HEK293 (cell line): Measurements from ENCODE around the gene CRIP2.

Experiments
- CTCF ChIA-PET: fragments of 350-600 bp; formaldehyde crosslinking; extraction: SDS; loops from one replicate; lab custom pipeline; 2021; ENCODE audit warnings: antibody characterized with exemption; lab: Yijun Ruan, JAX
- POLR2A ChIA-PET: fragments of 300-600 bp; formaldehyde crosslinking; extraction: SDS; loops from one replicate; lab custom pipeline; 2020; ENCODE audit warnings: antibody characterized with exemption, inconsistent platforms; lab: Yijun Ruan, JAX
- H3K27ac ChIP-seq: fragments of 200-500 bp; sonication (Bioruptor generic); 2 replicates; pipeline ENCODE4 v1.5.1; 2014; ENCODE audit warnings: low read depth, low read length, control low read depth, inconsistent platforms; ENCODE audit errors: extremely low read depth
- H3K36me3 ChIP-seq, 2 experiments: fragments of 200-500 bp in 1 of 2; sonication (Bioruptor generic) in 1 of 2; 1 replicate in 1 of 2; 2 replicates in 1 of 2; pipeline ENCODE4 v1.5.1; 2014 to 2017; ENCODE audit warnings: inconsistent platforms in 2 of 2, low read length in 2 of 2; ENCODE audit not compliant: control insufficient read depth in 2 of 2, insufficient read depth in 1 of 2
- H3K4me1 ChIP-seq: fragments of 200-500 bp; sonication (Bioruptor generic); 2 replicates; pipeline ENCODE4 v1.5.1; 2014; ENCODE audit warnings: mild to moderate bottlenecking, low read length, inconsistent platforms; ENCODE audit not compliant: control insufficient read depth, insufficient read depth
- H3K4me3 ChIP-seq: 2 replicates; pipeline ENCODE4 v1.5.1; 2011; ENCODE audit warnings: low read depth, mild to moderate bottlenecking, control low read depth, low read length, moderate library complexity
- H3K9me3 ChIP-seq: fragments of 200-500 bp; sonication (Bioruptor generic); 2 replicates; pipeline ENCODE4 v1.5.1; 2014; ENCODE audit warnings: low read depth, low read length, inconsistent platforms; ENCODE audit not compliant: control insufficient read depth, insufficient read depth
- EGR2 ChIP-seq: fragments of 450-650 bp; formaldehyde crosslinking; IDR thresholded peaks from 2 replicates; pipeline ENCODE4 v1.5.1; 2016; ENCODE audit warnings: low read depth, missing biosample characterization, missing genetic modification characterization
- GFI1B ChIP-seq: fragments of 450-650 bp; formaldehyde crosslinking; IDR thresholded peaks from 2 replicates; pipeline ENCODE4 v1.5.1; 2016; ENCODE audit warnings: missing biosample characterization, missing genetic modification characterization
- GLIS2 ChIP-seq: fragments of 450-650 bp; formaldehyde crosslinking; IDR thresholded peaks from 2 replicates; pipeline ENCODE4 v1.5.1; 2016; ENCODE audit warnings: missing biosample characterization, missing genetic modification characterization
- KLF1 ChIP-seq: fragments of 450-650 bp; formaldehyde crosslinking; IDR thresholded peaks from 2 replicates; pipeline ENCODE4 v1.5.1; 2016; ENCODE audit warnings: missing biosample characterization, missing genetic modification characterization
- KLF16 ChIP-seq: fragments of 450-650 bp; formaldehyde crosslinking; IDR thresholded peaks from 2 replicates; pipeline ENCODE4 v1.5.1; 2017; ENCODE audit warnings: missing biosample characterization, missing genetic modification characterization
- SCRT1 ChIP-seq: fragments of 450-650 bp; formaldehyde crosslinking; IDR thresholded peaks from 2 replicates; pipeline ENCODE4 v1.5.1; 2016; ENCODE audit warnings: missing biosample characterization, missing genetic modification characterization, borderline replicate concordance
- ZBTB1 ChIP-seq: fragments of 450-650 bp; formaldehyde crosslinking; IDR thresholded peaks from 2 replicates; pipeline ENCODE4 v1.5.1; 2016; ENCODE audit warnings: missing biosample characterization, missing genetic modification characterization
- ZFHX2 ChIP-seq: fragments of 450-650 bp; formaldehyde crosslinking; conservative IDR thresholded peaks from 2 replicates; pipeline ENCODE4 v1.5.1; 2016; ENCODE audit warnings: missing biosample characterization, missing genetic modification characterization
- ZIC2 ChIP-seq: fragments of 450-650 bp; formaldehyde crosslinking; IDR thresholded peaks from 2 replicates; pipeline ENCODE4 v1.5.1; 2016; ENCODE audit warnings: missing biosample characterization, missing genetic modification characterization
- ZNF175 ChIP-seq: fragments of 450-650 bp; formaldehyde crosslinking; IDR thresholded peaks from 2 replicates; pipeline ENCODE4 v1.5.1; 2016; ENCODE audit warnings: missing biosample characterization, missing genetic modification characterization
- ZNF341 ChIP-seq: fragments of 450-650 bp; formaldehyde crosslinking; IDR thresholded peaks from 2 replicates; pipeline ENCODE4; 2016; ENCODE audit warnings: low read depth, missing biosample characterization, missing genetic modification characterization
- ZNF391 ChIP-seq: fragments of 450-650 bp; formaldehyde crosslinking; IDR thresholded peaks from 2 replicates; pipeline ENCODE4 v1.5.1; 2016; ENCODE audit warnings: low read depth, missing biosample characterization, missing genetic modification characterization, borderline replicate concordance
- ZNF423 ChIP-seq: fragments of 450-650 bp; formaldehyde crosslinking; IDR thresholded peaks from 2 replicates; pipeline ENCODE4 v1.5.1; 2016; ENCODE audit warnings: missing biosample characterization, missing genetic modification characterization
- ZNF510 ChIP-seq: fragments of 450-650 bp; formaldehyde crosslinking; IDR thresholded peaks from 2 replicates; pipeline ENCODE4 v1.5.1; 2018; ENCODE audit warnings: mild to moderate bottlenecking, missing genetic modification characterization, missing biosample characterization; ENCODE audit not compliant: insufficient replicate concordance
- ZNF549 ChIP-seq: fragments of 450-650 bp; IDR thresholded peaks from 2 replicates; pipeline ENCODE4 v1.5.1; 2018; ENCODE audit warnings: missing biosample characterization, missing genetic modification characterization, mild to moderate bottlenecking, inconsistent platforms, moderate library complexity
- ZNF585B ChIP-seq: fragments of 450-650 bp; formaldehyde crosslinking; IDR thresholded peaks from 2 replicates; pipeline ENCODE4 v1.5.1; 2016; ENCODE audit warnings: missing biosample characterization, missing genetic modification characterization
- ZNF596 ChIP-seq: fragments of 450-650 bp; IDR thresholded peaks from 2 replicates; pipeline ENCODE4 v1.5.0; 2018; ENCODE audit warnings: missing biosample characterization, mild to moderate bottlenecking, missing genetic modification characterization, moderate library complexity
- ZNF791 ChIP-seq: fragments of 450-650 bp; formaldehyde crosslinking; IDR thresholded peaks from 2 replicates; pipeline ENCODE4 v1.5.1; 2016; ENCODE audit warnings: missing biosample characterization, missing genetic modification characterization
- ZNF843 ChIP-seq: fragments of 450-650 bp; formaldehyde crosslinking; IDR thresholded peaks from 2 replicates; pipeline ENCODE4 v1.5.1; 2016; ENCODE audit warnings: missing biosample characterization, missing genetic modification characterization
- TF ChIP-seq, protein P1 (sequence below): IDR thresholded peaks from 2 replicates; pipeline ENCODE4 v1.6.1; 2011; ENCODE audit warnings: mild to moderate bottlenecking, low read depth, low read length, borderline replicate concordance
- TF ChIP-seq, protein P2 (sequence below): fragments of 450-650 bp; formaldehyde crosslinking; IDR thresholded peaks from 2 replicates; pipeline ENCODE4 v1.5.1; 2016; ENCODE audit warnings: missing biosample characterization, missing genetic modification characterization
- TF ChIP-seq, protein P3 (sequence below): fragments of 450-650 bp; formaldehyde crosslinking; IDR thresholded peaks from 2 replicates; pipeline ENCODE4 v1.5.1; 2016; ENCODE audit warnings: missing biosample characterization, missing genetic modification characterization
- TF ChIP-seq, protein P4 (sequence below): fragments of 450-650 bp; formaldehyde crosslinking; IDR thresholded peaks from 2 replicates; pipeline ENCODE4 v1.5.1; 2016; ENCODE audit warnings: missing biosample characterization, missing genetic modification characterization
- TF ChIP-seq, protein P5 (sequence below): fragments of 450-650 bp; formaldehyde crosslinking; optimal IDR thresholded peaks from 2 replicates; pipeline ENCODE3; 2016; ENCODE audit warnings: missing biosample characterization, mild to moderate bottlenecking, missing genetic modification characterization

The CRIP2 gene

DNA sequence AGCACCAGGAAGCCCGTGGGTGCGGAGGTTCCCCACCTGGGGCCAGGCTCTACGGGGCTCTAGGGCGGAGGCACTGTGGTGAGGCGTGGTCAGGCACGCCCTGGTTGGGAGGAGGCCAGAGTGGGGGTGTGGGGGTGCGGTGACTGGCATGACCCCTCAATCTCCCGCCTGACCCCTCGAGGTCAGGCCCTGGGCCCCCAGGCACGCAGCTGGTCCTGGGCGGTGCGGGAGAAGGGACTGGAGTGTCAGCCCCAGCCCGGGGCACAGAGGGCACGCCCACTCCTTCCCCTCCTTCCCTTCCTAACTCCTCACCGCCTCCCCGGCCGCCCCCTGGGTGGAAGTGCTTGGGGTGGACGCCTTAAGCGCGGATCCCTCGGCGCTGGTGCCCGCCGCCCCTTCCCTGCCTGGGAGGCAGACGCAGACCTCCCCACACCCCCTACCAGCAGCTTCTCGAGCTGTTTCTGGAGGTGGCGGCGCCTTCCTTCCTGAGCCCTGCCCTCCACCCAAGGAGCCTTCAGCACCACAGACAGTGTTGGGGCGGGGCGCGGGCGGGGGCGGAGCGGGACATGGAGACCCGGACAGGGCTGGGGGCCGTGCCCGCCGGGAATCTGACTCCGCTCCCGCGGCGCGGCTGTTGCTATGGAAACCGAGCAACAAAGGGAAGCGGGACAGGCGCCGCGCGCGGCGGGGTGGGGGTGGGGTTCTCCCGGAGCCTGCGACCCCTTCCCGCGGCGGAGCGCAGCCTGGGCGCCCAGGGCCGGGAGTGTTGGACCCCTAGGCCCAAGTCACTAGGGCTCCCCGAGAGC, 741 bp upstream of the CRIP2 start (continued):
- TF ChIP-seq ZNF391 (tag by site-specific recombination) (no peak), KLF16 (tag by site-specific recombination) (peak; percentile 84; the same call in 1 of the 2 replicates), GLIS2 (tag by site-specific recombination) (peak; percentile 99), GFI1B (no peak), ZNF510 (tag by site-specific recombination) (no peak), ZNF843 (tag by site-specific recombination) (no peak), ZNF423 (peak; percentile 85), ZNF596 (no peak), ZIC2 (tag by site-specific recombination) (peak; percentile 89), ZNF549 (no peak)
- TF ChIP-seq, protein P1, sequence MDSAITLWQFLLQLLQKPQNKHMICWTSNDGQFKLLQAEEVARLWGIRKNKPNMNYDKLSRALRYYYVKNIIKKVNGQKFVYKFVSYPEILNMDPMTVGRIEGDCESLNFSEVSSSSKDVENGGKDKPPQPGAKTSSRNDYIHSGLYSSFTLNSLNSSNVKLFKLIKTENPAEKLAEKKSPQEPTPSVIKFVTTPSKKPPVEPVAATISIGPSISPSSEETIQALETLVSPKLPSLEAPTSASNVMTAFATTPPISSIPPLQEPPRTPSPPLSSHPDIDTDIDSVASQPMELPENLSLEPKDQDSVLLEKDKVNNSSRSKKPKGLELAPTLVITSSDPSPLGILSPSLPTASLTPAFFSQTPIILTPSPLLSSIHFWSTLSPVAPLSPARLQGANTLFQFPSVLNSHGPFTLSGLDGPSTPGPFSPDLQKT, result no peak
- TF ChIP-seq, protein P2, sequence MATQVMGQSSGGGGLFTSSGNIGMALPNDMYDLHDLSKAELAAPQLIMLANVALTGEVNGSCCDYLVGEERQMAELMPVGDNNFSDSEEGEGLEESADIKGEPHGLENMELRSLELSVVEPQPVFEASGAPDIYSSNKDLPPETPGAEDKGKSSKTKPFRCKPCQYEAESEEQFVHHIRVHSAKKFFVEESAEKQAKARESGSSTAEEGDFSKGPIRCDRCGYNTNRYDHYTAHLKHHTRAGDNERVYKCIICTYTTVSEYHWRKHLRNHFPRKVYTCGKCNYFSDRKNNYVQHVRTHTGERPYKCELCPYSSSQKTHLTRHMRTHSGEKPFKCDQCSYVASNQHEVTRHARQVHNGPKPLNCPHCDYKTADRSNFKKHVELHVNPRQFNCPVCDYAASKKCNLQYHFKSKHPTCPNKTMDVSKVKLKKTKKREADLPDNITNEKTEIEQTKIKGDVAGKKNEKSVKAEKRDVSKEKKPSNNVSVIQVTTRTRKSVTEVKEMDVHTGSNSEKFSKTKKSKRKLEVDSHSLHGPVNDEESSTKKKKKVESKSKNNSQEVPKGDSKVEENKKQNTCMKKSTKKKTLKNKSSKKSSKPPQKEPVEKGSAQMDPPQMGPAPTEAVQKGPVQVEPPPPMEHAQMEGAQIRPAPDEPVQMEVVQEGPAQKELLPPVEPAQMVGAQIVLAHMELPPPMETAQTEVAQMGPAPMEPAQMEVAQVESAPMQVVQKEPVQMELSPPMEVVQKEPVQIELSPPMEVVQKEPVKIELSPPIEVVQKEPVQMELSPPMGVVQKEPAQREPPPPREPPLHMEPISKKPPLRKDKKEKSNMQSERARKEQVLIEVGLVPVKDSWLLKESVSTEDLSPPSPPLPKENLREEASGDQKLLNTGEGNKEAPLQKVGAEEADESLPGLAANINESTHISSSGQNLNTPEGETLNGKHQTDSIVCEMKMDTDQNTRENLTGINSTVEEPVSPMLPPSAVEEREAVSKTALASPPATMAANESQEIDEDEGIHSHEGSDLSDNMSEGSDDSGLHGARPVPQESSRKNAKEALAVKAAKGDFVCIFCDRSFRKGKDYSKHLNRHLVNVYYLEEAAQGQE (tag by site-specific recombination), result peak; percentile 96
- TF ChIP-seq, all 188 proteins: peak for 45

DNA sequence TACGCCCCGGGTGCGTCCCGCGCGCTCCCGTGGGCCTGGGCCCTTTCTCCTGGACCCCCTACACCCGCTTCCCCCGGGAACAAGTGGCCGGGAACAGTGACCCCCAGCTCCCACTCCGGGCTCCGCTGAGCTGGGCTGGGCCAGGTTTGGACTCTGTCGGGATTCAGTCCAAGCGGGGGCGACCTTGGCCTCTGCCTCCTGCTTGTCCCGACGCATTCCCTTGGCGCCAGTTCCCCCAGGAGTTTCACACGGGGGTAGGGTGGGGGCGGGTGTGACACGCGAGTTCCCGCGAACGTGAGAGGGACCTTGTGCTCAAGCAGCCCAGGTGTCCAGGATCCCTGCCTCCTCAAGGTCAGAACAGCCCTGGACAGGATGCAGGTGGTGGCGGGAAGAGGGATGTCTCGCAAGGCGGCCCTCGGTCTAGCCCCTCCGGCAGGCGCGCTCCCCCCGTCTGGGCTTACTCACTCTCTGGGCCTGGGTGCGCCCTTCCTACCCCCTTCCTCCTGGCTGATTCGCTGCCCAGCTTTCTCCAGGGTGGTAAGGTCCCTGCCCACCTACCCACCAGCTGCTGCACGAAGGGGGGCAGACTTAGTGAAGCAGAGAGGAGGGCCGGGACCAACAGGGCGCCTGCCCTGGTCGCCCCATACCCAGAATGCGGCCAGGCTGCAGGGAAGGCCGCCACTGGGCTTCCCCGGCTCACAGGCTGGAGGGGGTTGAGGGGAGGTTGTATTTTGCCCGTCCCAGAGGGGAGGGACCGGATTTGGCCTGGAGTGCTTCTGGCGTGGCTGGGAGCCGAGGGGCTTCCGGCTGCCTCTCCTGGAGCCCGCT, 862 bp downstream of the CRIP2 start:
- Histone ChIP-seq H3K9me3 (no peaks in the 10 kb centered on the region), H3K4me3 (peak overlapping the region; percentile 47; the same call in 1 of the 2 replicates), H3K4me1 (peaks cover 16% of the 10 kb centered on the region), H3K27ac (no peak overlapping the region; the same call in 1 of the 2 replicates), H3K36me3 (no peaks in the 10 kb centered on the region)
- POLR2A ChIA-PET, result no interaction called here
- CTCF ChIA-PET, result interaction anchor here (0.6 to 2.0 kb wide), 2 partner anchors 14 to 34 kb away, joined by 3 to 9 read pairs; no protein-coding TSS in a partner anchor
- TF ChIP-seq, protein P3, sequence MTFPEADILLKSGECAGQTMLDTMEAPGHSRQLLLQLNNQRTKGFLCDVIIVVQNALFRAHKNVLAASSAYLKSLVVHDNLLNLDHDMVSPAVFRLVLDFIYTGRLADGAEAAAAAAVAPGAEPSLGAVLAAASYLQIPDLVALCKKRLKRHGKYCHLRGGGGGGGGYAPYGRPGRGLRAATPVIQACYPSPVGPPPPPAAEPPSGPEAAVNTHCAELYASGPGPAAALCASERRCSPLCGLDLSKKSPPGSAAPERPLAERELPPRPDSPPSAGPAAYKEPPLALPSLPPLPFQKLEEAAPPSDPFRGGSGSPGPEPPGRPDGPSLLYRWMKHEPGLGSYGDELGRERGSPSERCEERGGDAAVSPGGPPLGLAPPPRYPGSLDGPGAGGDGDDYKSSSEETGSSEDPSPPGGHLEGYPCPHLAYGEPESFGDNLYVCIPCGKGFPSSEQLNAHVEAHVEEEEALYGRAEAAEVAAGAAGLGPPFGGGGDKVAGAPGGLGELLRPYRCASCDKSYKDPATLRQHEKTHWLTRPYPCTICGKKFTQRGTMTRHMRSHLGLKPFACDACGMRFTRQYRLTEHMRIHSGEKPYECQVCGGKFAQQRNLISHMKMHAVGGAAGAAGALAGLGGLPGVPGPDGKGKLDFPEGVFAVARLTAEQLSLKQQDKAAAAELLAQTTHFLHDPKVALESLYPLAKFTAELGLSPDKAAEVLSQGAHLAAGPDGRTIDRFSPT (tag by site-specific recombination), result peak; percentile 30; the same call in 1 of the 2 replicates
- TF ChIP-seq ZNF585B (tag by site-specific recombination) (no peak), ZNF423 (no peak), ZNF175 (tag by site-specific recombination) (no peak), ZNF791 (tag by site-specific recombination) (no peak), KLF1 (tag by site-specific recombination) (peak; percentile 67; the same call in 1 of the 2 replicates), ZNF341 (tag by site-specific recombination) (no peak), SCRT1 (tag by site-specific recombination) (no peak), GLIS2 (tag by site-specific recombination) (0 out of 2 replicates have a peak, but pooled peaks have one; percentile 31), ZBTB1 (tag by site-specific recombination) (no peak), EGR2 (tag by site-specific recombination) (0 out of 2 replicates have a peak, but pooled peaks have one; percentile 17), ZFHX2 (peak; percentile 61)
- TF ChIP-seq, protein P4, sequence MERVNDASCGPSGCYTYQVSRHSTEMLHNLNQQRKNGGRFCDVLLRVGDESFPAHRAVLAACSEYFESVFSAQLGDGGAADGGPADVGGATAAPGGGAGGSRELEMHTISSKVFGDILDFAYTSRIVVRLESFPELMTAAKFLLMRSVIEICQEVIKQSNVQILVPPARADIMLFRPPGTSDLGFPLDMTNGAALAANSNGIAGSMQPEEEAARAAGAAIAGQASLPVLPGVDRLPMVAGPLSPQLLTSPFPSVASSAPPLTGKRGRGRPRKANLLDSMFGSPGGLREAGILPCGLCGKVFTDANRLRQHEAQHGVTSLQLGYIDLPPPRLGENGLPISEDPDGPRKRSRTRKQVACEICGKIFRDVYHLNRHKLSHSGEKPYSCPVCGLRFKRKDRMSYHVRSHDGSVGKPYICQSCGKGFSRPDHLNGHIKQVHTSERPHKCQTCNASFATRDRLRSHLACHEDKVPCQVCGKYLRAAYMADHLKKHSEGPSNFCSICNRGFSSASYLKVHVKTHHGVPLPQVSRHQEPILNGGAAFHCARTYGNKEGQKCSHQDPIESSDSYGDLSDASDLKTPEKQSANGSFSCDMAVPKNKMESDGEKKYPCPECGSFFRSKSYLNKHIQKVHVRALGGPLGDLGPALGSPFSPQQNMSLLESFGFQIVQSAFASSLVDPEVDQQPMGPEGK (tag by site-specific recombination), result peak; percentile 50; the same call in 1 of the 2 replicates
- TF ChIP-seq, protein P5, sequence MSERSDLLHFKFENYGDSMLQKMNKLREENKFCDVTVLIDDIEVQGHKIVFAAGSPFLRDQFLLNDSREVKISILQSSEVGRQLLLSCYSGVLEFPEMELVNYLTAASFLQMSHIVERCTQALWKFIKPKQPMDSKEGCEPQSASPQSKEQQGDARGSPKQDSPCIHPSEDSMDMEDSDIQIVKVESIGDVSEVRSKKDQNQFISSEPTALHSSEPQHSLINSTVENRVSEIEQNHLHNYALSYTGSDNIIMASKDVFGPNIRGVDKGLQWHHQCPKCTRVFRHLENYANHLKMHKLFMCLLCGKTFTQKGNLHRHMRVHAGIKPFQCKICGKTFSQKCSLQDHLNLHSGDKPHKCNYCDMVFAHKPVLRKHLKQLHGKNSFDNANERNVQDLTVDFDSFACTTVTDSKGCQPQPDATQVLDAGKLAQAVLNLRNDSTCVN (tag by site-specific recombination), result no peak
